Osteoblast (primary cell): ENCODE data around the gene EIF2AK3. TPM values are rescaled to one million over a fixed set of nuclear protein-coding genes. Genes with fewer than 3 reads are reported as not detected.

ENCODE experiments used
- DNase-seq: peaks from one replicate; pipeline ENCODE4 v3.0.0; 2011; ENCODE audit warnings: low spot score, mixed read lengths; ENCODE audit not compliant: insufficient read length; ENCODE audit errors: missing footprints
- H2AFZ ChIP-seq: 2 replicates; pipeline ENCODE4 v1.6.0; 2011; ENCODE audit warnings: mild to moderate bottlenecking, low read length
- H3K27ac ChIP-seq: 2 replicates; pipeline ENCODE4 v1.5.1; 2011; ENCODE audit warnings: mild to moderate bottlenecking, low read depth, low read length, moderate library complexity
- H3K27me3 ChIP-seq: 2 replicates; pipeline ENCODE4 v1.6.0; 2012; ENCODE audit warnings: mild to moderate bottlenecking, control low read depth, inconsistent platforms, low read length, moderate library complexity; ENCODE audit not compliant: insufficient read depth
- H3K36me3 ChIP-seq: 2 replicates; pipeline ENCODE4 v1.5.1; 2011; ENCODE audit warnings: mild to moderate bottlenecking, low read length, control low read depth, moderate library complexity; ENCODE audit not compliant: insufficient read depth
- H3K4me1 ChIP-seq: 2 replicates; pipeline ENCODE4 v1.5.1; 2011; ENCODE audit warnings: mild to moderate bottlenecking, low read length, control low read depth, moderate library complexity; ENCODE audit not compliant: insufficient read depth
- H3K4me2 ChIP-seq: 2 replicates; pipeline ENCODE4 v1.6.0; 2011; ENCODE audit warnings: mild to moderate bottlenecking, low read length; ENCODE audit not compliant: insufficient read depth
- H3K4me3 ChIP-seq: fragments of 200-600 bp; sonication (generic); 3 replicates; pipeline ENCODE4 v1.5.1; 2012; ENCODE audit warnings: mild to moderate bottlenecking, low read length, inconsistent platforms; ENCODE audit not compliant: insufficient read depth
- H3K79me2 ChIP-seq: 2 replicates; pipeline ENCODE4 v1.6.0; 2012; ENCODE audit warnings: mild to moderate bottlenecking, low read length, control low read depth, inconsistent platforms; ENCODE audit not compliant: insufficient read depth
- H3K9me3 ChIP-seq: 2 replicates; pipeline ENCODE4 v1.5.1; 2011; ENCODE audit warnings: low read depth, low read length, control low read depth
- H4K20me1 ChIP-seq: 2 replicates; pipeline ENCODE4 v1.6.0; 2012; ENCODE audit warnings: mild to moderate bottlenecking, low read length, control low read depth; ENCODE audit not compliant: insufficient read depth
- CTCF ChIP-seq: IDR thresholded peaks from 2 replicates; pipeline ENCODE4 v1.5.1; 2011; ENCODE audit warnings: mild to moderate bottlenecking, low read depth, low read length, moderate library complexity; ENCODE audit errors: extremely low read depth
- total RNA-seq: library from RNA; depleted of rRNA; stranded (reverse); fragments of >200 nt; gene quantifications from 2 replicates; pipeline ENCODE4 v1.2.3, GENCODE V29; 2012

EIF2AK3 gene
- total RNA-seq, 1 donor = 25.7 TPM

- Histone ChIP-seq H3K4me2 (no peak overlapping the region), H3K79me2 (no peaks in the 10 kb centered on the region), H3K36me3 (no peaks in the 10 kb centered on the region), H4K20me1 (no peaks in the 10 kb centered on the region), H2AFZ (no peak overlapping the region), H3K4me1 (no peaks in the 10 kb centered on the region), H3K9me3 (no peaks in the 10 kb centered on the region), H3K27ac (no peak overlapping the region), H3K4me3 (no peak overlapping the region), H3K27me3 (no peaks in the 10 kb centered on the region)
- TF ChIP-seq CTCF = no peak
- no peak for DNase-seq
Observed at GRCh38 chr2:88530081-88530480, 97.2 kb downstream of the EIF2AK3 start.

DNA sequence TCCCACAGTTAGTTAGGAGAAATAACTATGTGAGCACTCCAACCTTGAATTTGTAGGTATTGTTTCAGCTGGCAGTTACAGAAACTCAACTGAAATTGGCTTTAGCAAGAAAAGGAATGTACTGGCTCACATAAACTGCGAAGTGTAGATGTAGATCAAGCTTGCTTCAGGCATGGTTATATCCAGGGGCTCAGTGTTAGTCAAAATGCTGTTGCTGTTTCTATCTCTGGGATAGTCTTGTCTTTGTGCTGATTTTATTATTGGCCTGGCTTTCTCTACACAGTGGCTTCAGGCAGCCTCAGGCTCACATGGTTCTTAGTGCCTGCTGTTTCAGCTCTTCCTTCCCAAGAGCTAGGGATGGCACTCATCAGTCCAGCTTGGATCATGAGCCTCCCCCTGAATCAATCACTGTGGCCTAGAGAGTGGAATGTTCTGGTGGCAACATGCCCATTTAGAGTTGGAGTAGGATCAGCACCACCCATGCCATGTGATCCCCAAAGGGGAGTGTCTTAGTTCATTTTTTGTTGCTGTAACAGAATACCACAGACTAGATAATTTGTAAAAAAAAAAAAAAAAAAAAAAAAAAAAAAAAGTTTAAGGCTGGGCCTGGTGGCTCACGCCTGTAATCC is 105.7 kb downstream of the EIF2AK3 start:
- Histone ChIP-seq H4K20me1 (no peaks in the 10 kb centered on the region), H3K27me3 (peaks cover 5% of the 10 kb centered on the region), H3K9me3 (no peaks in the 10 kb centered on the region), H3K36me3 (no peaks in the 10 kb centered on the region), H3K4me2 (no peak overlapping the region), H3K4me3 (no peak overlapping the region), H2AFZ (no peak overlapping the region), H3K27ac (no peak overlapping the region), H3K79me2 (no peaks in the 10 kb centered on the region), H3K4me1 (no peaks in the 10 kb centered on the region)
- TF ChIP-seq CTCF = no peak
- peak; percentile 51 for DNase-seq

DNA sequence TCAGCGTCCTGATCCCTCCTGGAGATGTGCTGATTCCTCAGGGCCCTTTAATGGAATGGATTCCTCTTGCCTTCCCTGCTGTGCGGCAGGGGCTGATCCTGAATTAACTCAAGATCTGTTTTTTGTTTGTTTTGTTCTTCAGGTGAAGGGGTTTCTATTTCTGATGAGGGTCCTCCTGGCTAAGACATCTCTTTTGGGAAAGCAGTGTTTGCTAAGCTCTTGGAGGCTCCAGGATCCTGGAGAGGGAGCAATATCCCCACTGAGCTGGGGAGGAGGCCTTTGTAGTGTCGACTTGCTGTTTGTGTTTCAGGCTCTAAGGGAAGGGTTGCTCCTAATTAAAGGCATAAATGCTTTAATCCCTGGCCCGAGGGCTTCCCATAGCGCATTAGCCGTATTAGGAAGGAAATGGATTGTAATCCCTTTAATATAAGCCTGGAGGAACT is 109.5 kb downstream of the EIF2AK3 start:
- Histone ChIP-seq H3K4me3 (no peak overlapping the region), H2AFZ (no peak overlapping the region), H3K36me3 (no peaks in the 10 kb centered on the region), H4K20me1 (no peaks in the 10 kb centered on the region), H3K4me1 (no peaks in the 10 kb centered on the region), H3K9me3 (no peaks in the 10 kb centered on the region), H3K27ac (no peak overlapping the region), H3K4me2 (no peak overlapping the region), H3K79me2 (no peaks in the 10 kb centered on the region), H3K27me3 (peaks cover 5% of the 10 kb centered on the region)
- no peak for DNase-seq
- TF ChIP-seq CTCF = no peak

Other genes with a start within 250 kb of the EIF2AK3 start
- gene FOXI3, start 174.8 kb downstream of the EIF2AK3 start, total RNA-seq = not detected in 2 replicates
- 6.2 and 6.8 TPM in 2 replicates for gene RPIA, start 64.2 kb upstream of the EIF2AK3 start, total RNA-seq